ENCODE results near the gene THSD7B.
"Not testable (repeated sequence)": the region's sequence is repeated elsewhere in the genome, so short reads cannot be mapped to it uniquely, and the experiment has no call there.

THSD7B gene

GRCh38 chr2:137525641-137526190, 760.4 kb downstream of the THSD7B start:
- DNase-seq (ENCODE audit: low read depth), result no peak

- DNase-seq (ENCODE audit: low read depth), result no peak
Measured at GRCh38 chr2:137535897-137536296, 770.6 kb downstream of the THSD7B start.

GRCh38 chr2:137539336-137539735, 774.0 kb downstream of the THSD7B start:
- DNase-seq (ENCODE audit: low read depth), result no peak

- DNase-seq (ENCODE audit: low read depth), result no peak
Measured at GRCh38 chr2:137547842-137548241, 782.5 kb downstream of the THSD7B start.

GRCh38 chr2:137566387-137566786, 801.0 kb downstream of the THSD7B start:
- DNase-seq (ENCODE audit: low read depth), result no peak

GRCh38 chr2:137570484-137570883, 805.1 kb downstream of the THSD7B start:
- DNase-seq (ENCODE audit: low read depth), result no peak

GRCh38 chr2:137587834-137588233, 822.5 kb downstream of the THSD7B start:
- DNase-seq (ENCODE audit: low read depth), result not testable (repeated sequence)

- DNase-seq (ENCODE audit: low read depth), result not testable (repeated sequence)
Measured at GRCh38 chr2:137588578-137588977, 823.2 kb downstream of the THSD7B start.

- DNase-seq (ENCODE audit: low read depth), result no peak
Measured at GRCh38 chr2:137590102-137590501, 824.8 kb downstream of the THSD7B start.

- DNase-seq (ENCODE audit: low read depth), result no peak
Measured at GRCh38 chr2:137607722-137608318, 842.5 kb downstream of the THSD7B start.

GRCh38 chr2:137638932-137639331, 873.6 kb downstream of the THSD7B start:
- no peak for DNase-seq (ENCODE audit: low read depth)

GRCh38 chr2:137644731-137645130, 879.4 kb downstream of the THSD7B start:
- DNase-seq (ENCODE audit: low read depth), result no peak

GRCh38 chr2:137654046-137654445, 888.7 kb downstream of the THSD7B start:
- DNase-seq (ENCODE audit: low read depth), result no peak

GRCh38 chr2:137655814-137656213, 890.5 kb downstream of the THSD7B start:
- no peak for DNase-seq (ENCODE audit: low read depth)

GRCh38 chr2:137658433-137658832, 893.1 kb downstream of the THSD7B start:
- no peak for DNase-seq (ENCODE audit: low read depth)

GRCh38 chr2:137659616-137660015, 894.3 kb downstream of the THSD7B start:
- no peak for DNase-seq (ENCODE audit: low read depth)

- no peak for DNase-seq (ENCODE audit: low read depth)
Measured at GRCh38 chr2:137670111-137670510, 904.8 kb downstream of the THSD7B start.

- DNase-seq (ENCODE audit: low read depth), result no peak
Measured at GRCh38 chr2:137672989-137673552, 907.7 kb downstream of the THSD7B start.

- DNase-seq (ENCODE audit: low read depth), result no peak
Measured at GRCh38 chr2:137674991-137675390, 909.6 kb downstream of the THSD7B start.

GRCh38 chr2:137675584-137676327, 910.4 kb downstream of the THSD7B start:
- DNase-seq (ENCODE audit: low read depth), result no peak

GRCh38 chr2:137676346-137676745, 911.0 kb downstream of the THSD7B start:
- no peak for DNase-seq (ENCODE audit: low read depth)

- DNase-seq (ENCODE audit: low read depth), result no peak
Measured at GRCh38 chr2:137677466-137677865, 912.1 kb downstream of the THSD7B start.

- peak; percentile 6 for DNase-seq (ENCODE audit: low read depth)
Measured at GRCh38 chr2:137689549-137689948, 924.2 kb downstream of the THSD7B start.

Measured in HS-5 (cell line).